22Rv1 (cell line): ENCODE measurements around the gene TBC1D13.
A peak's percentile ranks its signal among the peaks of the same experiment; 100 is the strongest.

ENCODE experiments used
- H3K27ac ChIP-seq: fragments of 450-650 bp; 2 replicates; pipeline ENCODE4 v1.5.1; 2017
- CTCF ChIP-seq: fragments of 450-650 bp; IDR thresholded peaks from 2 replicates; pipeline ENCODE4 v1.5.1; 2017; ENCODE audit warnings: mild to moderate bottlenecking
- ZFX ChIP-seq: fragments of 450-650 bp; IDR thresholded peaks from 2 replicates; pipeline ENCODE4 v1.6.1; 2017; ENCODE audit warnings: antibody characterized with exemption, borderline replicate concordance

Gene TBC1D13

GRCh38 chr9:128840524-128840923 lies 53.5 kb downstream of the TBC1D13 start:
- peak overlapping the region; percentile 70 for H3K27ac ChIP-seq
- TF ChIP-seq ZFX (no peak), CTCF (no peak)

GRCh38 chr9:128841694-128842492 lies 54.8 kb downstream of the TBC1D13 start:
- TF ChIP-seq ZFX (no peak), CTCF (no peak)
- H3K27ac ChIP-seq, result peak overlapping the region; percentile 70

- H3K27ac ChIP-seq, result peak overlapping the region; percentile 70; the same call in 1 of the 2 replicates
Measured at GRCh38 chr9:128843171-128843570, 56.1 kb downstream of the TBC1D13 start.

- H3K27ac ChIP-seq, result peak overlapping the region; percentile 65
- no peak for TF ChIP-seq ZFX
Measured at GRCh38 chr9:128845186-128845931, 58.3 kb downstream of the TBC1D13 start.

GRCh38 chr9:128846680-128847030 lies 59.6 kb downstream of the TBC1D13 start:
- peak overlapping the region; percentile 65 for H3K27ac ChIP-seq
- TF ChIP-seq ZFX (no peak), CTCF (no peak)

GRCh38 chr9:128847803-128848202 lies 60.8 kb downstream of the TBC1D13 start:
- peak overlapping the region; percentile 65; the same call in 1 of the 2 replicates for H3K27ac ChIP-seq
- TF ChIP-seq CTCF (no peak), ZFX (no peak)

GRCh38 chr9:128851024-128851423 lies 64.0 kb downstream of the TBC1D13 start:
- H3K27ac ChIP-seq, result peak overlapping the region; percentile 95

- peak; percentile 73 for TF ChIP-seq CTCF
- H3K27ac ChIP-seq, result peak overlapping the region; percentile 95
Measured at GRCh38 chr9:128851779-128852600, 64.9 kb downstream of the TBC1D13 start.

GRCh38 chr9:128852646-128853045 lies 65.6 kb downstream of the TBC1D13 start:
- H3K27ac ChIP-seq, result peak overlapping the region; percentile 95

GRCh38 chr9:128854454-128854853 lies 67.4 kb downstream of the TBC1D13 start:
- peak overlapping the region; percentile 95 for H3K27ac ChIP-seq

- H3K27ac ChIP-seq, result peak overlapping the region; percentile 95
Measured at GRCh38 chr9:128858476-128858875, 71.4 kb downstream of the TBC1D13 start.
